Fibroblast of villous mesenchyme (primary cell): ENCODE measurements around the gene RAD51D. TPM values are rescaled to one million over a fixed set of nuclear protein-coding genes. Genes with fewer than 3 reads are reported as not detected.
A peak's percentile ranks its signal among the peaks of the same experiment; 100 is the strongest.
"Not testable (repeated sequence)": the region's sequence is repeated elsewhere in the genome, so short reads cannot be mapped to it uniquely, and the experiment has no call there.

Source experiments
- DNase-seq: peaks from one replicate; pipeline ENCODE4 v3.0.0-alpha.2; 2010; ENCODE audit warnings: low read depth
- H3K4me3 ChIP-seq: 2 replicates; pipeline ENCODE4 v1.5.1; 2011; ENCODE audit warnings: low read depth, mild to moderate bottlenecking, low read length
- total RNA-seq: library from RNA; depleted of rRNA; stranded (reverse); fragments of >200 nt; gene quantifications from 2 replicates; pipeline ENCODE4 v1.2.3, GENCODE V29; 2012
- TF ChIP-seq, protein P1 (sequence below): IDR thresholded peaks from 2 replicates; pipeline ENCODE4 v1.5.1; 2012; ENCODE audit warnings: low read depth, mild to moderate bottlenecking, low read length; ENCODE audit not compliant: insufficient read depth

The RAD51D gene
- total RNA-seq, 1 donor, result 8.6 TPM

DNA sequence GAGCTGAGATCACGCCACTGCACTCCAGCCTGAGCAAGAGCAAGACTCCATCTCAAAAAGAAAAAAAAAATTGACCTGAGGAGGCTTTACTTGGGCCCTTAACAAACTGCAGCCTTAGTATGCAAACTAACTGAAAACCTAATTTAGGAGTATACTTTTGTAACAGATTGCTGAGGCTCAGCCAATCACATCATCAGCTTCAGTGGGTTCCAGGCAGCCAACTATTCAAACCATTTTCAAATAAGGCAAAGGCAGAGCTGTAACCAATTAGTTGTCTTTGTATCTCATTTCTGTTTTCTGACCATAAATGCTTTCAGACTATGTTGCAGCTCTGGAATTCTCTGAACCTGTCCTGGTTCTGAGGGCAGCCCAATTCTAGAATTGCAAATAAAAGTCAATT is 23.9 kb downstream of the RAD51D start:
- no peak overlapping the region for H3K4me3 ChIP-seq
- TF ChIP-seq, protein P1, sequence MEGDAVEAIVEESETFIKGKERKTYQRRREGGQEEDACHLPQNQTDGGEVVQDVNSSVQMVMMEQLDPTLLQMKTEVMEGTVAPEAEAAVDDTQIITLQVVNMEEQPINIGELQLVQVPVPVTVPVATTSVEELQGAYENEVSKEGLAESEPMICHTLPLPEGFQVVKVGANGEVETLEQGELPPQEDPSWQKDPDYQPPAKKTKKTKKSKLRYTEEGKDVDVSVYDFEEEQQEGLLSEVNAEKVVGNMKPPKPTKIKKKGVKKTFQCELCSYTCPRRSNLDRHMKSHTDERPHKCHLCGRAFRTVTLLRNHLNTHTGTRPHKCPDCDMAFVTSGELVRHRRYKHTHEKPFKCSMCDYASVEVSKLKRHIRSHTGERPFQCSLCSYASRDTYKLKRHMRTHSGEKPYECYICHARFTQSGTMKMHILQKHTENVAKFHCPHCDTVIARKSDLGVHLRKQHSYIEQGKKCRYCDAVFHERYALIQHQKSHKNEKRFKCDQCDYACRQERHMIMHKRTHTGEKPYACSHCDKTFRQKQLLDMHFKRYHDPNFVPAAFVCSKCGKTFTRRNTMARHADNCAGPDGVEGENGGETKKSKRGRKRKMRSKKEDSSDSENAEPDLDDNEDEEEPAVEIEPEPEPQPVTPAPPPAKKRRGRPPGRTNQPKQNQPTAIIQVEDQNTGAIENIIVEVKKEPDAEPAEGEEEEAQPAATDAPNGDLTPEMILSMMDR, result no peak
- no peak for DNase-seq

DNA sequence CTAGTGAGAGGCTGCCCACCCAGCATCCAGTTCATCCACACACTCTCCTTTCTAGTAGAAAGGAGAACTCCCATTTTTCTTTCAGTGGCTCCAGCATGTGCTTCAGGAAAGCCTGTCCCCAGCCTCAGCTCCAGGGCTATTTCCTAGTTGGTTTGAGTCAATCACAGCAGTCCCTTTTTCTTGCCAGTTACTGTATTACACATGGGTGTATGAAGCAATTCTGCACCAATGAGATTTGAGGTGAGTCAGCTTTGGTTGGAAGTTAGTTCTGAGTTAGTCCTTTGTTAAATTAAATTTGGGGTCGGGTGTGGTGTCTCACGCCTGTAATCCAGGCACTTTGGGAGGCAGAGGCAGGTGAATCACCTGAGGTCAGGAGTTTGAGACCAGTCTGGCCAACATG is 24.8 kb downstream of the RAD51D start:
- DNase-seq, result peak; percentile 75
- no peak overlapping the region for H3K4me3 ChIP-seq
- TF ChIP-seq, protein P1, result no peak

DNA sequence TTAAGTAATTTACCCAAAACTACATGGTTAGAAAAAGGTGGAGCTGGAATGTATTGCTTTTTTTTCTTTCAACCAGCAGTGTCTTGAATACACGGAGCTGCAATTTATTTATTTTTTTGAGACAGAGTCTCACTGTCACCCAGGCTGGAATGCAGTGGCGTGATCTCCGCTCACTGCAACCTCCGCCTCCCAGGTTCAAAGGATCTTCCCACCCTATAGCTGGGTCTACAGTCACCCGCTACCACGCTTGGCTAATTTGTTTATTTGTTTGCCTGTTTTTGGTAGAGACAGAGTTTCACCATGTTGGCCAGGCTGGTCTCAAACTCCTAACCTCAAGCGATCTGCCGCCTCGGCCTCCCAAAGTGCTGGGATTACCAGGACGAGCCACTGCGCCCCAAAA is 29.0 kb downstream of the RAD51D start:
- not testable (repeated sequence) for DNase-seq, H3K4me3 ChIP-seq

DNA sequence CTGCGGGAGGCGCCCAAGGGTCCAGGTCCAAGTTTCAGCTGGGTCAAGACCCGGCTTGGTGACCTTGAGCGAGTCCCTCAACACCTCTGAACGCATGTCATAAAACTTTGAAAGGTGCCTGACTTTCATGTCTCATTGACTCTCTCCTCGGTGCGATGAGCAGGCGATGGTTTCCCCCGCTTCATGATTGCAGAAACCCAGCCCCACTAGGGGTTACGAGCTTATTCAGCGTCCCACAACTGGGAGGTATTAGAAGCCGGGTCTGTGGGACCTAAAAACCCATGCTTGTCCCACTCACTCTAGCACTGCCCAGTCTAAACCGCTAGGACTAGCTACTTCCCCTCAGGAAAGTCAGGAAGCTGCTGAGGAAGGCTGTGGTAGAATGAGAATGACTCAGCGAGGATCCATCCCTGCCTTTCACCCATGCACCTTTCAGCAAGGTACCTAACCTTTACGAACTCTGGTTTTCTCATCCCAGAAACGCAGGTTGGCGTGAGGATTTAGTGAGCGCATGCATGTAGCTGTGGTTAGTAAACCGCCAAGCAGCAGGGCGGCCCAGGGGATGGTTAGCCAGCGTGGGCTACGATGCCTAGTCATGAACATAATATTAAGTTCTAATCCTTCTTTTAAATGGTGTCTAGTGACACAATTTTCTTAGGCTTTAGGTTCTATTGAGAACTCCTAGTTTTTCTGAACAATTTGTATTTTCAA is 29.9 kb downstream of the RAD51D start:
- peak; percentile 39 for DNase-seq

DNA sequence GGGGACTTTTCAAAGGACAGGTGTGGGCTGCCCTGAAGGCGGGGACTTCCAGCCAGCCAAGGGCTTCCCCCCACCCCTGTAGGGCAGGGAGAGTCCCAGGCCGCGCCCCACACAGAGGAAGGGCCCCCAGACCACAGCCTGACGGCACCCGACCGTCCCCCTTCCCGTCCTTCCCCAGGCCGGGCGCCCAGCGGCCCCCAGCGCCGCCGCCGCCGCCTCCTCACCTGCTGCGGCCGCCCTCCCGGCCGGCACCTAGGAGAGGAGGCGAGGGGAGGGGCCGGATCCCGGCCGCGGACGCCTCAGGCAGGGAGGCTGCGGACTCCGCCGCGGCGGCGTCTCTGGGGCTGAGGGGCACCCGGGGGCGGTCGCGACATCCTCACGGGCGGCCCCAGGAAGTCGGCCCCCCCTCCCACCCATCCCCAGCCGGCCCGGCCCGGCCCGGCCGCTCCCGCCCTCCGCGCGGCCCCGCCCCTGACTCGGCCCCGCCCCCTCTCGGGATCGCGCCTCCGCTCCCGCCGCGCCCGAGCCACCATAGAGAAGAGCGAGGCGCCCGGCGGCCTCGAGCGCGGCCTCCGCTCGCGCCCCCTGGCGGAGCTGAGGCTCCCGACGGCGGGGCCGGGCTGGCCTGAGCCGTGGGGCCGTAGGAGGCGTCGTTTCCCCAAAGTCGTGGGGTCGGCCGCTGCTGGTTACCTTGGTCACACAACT is 30.6 kb downstream of the RAD51D start:
- H3K4me3 ChIP-seq, result peak overlapping the region; percentile 83
- TF ChIP-seq, protein P1, result peak; percentile 69
- peak; percentile 78 for DNase-seq

More for the DNA sequence above, 29.9 kb downstream of the RAD51D start:
- TF ChIP-seq, protein P1, result peak; percentile 10
- H3K4me3 ChIP-seq, result peak overlapping the region; percentile 53

DNA sequence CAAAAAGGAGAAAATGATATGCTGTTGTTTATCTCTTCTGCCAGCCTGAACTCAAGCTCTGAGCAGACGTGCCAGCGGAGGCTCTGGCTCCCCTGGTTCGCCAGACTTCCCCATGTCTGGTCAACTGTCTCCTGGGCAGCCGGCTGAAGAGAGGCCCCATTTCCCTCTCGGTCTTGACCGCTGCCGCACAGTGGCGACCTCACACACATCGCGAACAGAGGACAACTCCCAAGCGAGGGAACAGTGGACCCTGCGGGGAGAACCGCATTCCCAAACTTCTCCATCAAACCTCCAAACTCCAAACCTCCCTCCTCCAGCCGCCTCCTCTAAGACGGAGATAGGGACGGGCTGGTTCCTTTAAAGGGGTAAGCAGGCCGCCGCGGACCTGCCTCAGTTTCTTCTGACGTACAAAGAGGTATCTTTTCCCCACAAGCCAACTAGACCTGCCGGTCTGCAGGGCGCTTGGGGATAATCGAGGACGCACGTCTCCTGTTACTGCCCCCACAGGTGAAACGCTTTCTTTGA is 31.2 kb downstream of the RAD51D start:
- H3K4me3 ChIP-seq, result peak overlapping the region; percentile 83
- TF ChIP-seq, protein P1, result no peak
- peak; percentile 60 for DNase-seq

DNA sequence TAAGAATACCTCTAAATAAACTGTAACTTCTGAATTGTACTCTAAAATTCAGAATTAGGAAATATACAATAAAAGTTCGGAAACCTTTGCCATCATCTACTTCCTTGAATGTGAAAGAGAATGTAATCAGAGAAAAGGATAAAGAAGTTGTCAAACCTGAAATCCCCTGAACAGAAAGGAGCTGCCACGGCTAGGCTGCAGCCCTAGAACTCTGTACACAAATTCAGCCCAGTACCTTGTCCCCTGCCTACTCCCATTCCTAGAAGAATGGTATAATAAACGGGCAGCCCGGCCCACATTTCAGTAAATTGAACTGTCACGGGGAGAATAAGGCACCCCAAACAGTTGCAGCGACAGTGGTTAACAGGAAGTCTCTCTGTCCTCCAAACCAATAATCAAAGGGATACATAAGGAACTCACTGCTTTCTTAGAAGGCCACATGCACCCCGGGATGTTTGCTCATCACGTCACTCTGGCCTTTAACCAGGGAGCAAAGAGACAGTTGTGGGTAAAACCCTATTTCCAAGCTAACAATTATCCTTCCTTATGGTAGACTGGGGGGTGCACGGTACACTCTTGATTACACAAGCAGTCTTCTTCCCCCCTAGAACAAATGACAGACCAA is 31.8 kb downstream of the RAD51D start:
- H3K4me3 ChIP-seq, result peak overlapping the region; percentile 83
- DNase-seq, result no peak
- TF ChIP-seq, protein P1, result no peak
